Articular chondrocyte of knee joint (primary cell): Measurements from ENCODE around the gene C16orf74. TPM values are rescaled to one million over a fixed set of nuclear protein-coding genes. Genes with fewer than 3 reads are reported as not detected.

ENCODE experiments used
- small RNA-seq: library from RNA; depleted of rRNA; stranded (forward); fragments of <200 nt; gene quantifications from one replicate; pipeline ENCODE3, GENCODE V24; 2012
- total RNA-seq: library from RNA; depleted of rRNA; stranded (reverse); fragments of >200 nt; gene quantifications from 2 replicates; pipeline ENCODE4 v1.2.3, GENCODE V29; 2012

Gene C16orf74
- total RNA-seq: 1.3 and 2.7 TPM in 2 replicates

GRCh38 chr16:85750827-85751697, at the start of gene C16orf74:
C16orf74 (minus strand) TSS chr16:85751096; CDS start chr16:85735217, 15,879 bp downstream.

GRCh38 chr16:85799497-85800320, 48.8 kb upstream of the C16orf74 start, which contains the start of the genes COX4I1 and EMC8:
COX4I1 (plus strand) TSS chr16:85799695; CDS start chr16:85801206, 1,511 bp downstream.
EMC8 (minus strand) TSS chr16:85799544; CDS start chr16:85799295, 249 bp downstream.

GRCh38 chr16:85688586-85689284, 62.2 kb downstream of the C16orf74 start, which contains the start of gene GINS2:
GINS2 (minus strand) TSS chr16:85688954; CDS start chr16:85688898, 56 bp downstream.

Small RNA genes within 50 kb of the gene (small RNA-seq; reads per million reads assigned to genes)
- gene RN7SL381P (not detected), gene RNU1-103P (not detected)

Other genes starting within 250 kb of the C16orf74 start
- 45.9 and 52.0 TPM in 2 replicates for gene GSE1, start 137.8 kb downstream of the C16orf74 start, total RNA-seq
- 2.9 and 5.0 TPM in 2 replicates for gene GINS2, start 62.1 kb downstream of the C16orf74 start, total RNA-seq
- gene EMC8, start 48.4 kb upstream of the C16orf74 start, total RNA-seq: 18.7 and 20.5 TPM in 2 replicates
- 349 and 370 TPM in 2 replicates for gene COX4I1, start 48.6 kb upstream of the C16orf74 start, total RNA-seq
- not detected in 2 replicates for gene IRF8, start 148.1 kb upstream of the C16orf74 start, total RNA-seq